ENCODE measurements around the gene BRCA1. TPM values are rescaled to one million over a fixed set of nuclear protein-coding genes. Genes with fewer than 3 reads are reported as not detected.
A peak's percentile ranks its signal among the peaks of the same experiment; 100 is the strongest.

The BRCA1 gene
- total RNA-seq, 1 donor from 2014 or later, result 6.0 TPM

- Histone ChIP-seq H3K36me3 (ENCODE audit: insufficient read depth, low read length) (peaks cover 26% of the 10 kb centered on the region), H2AFZ (ENCODE audit: low read depth, low read length) (peak within 1 kb of the TSS; percentile 69), H3K9ac (ENCODE audit: low read length) (peak within 1 kb of the TSS; percentile 96), H3K4me1 (ENCODE audit: insufficient read depth, low read length) (peaks cover 31% of the 10 kb centered on the region), H3K4me2 (ENCODE audit: low read length) (peak within 1 kb of the TSS; percentile 96), H3K27ac (ENCODE audit: low read depth, low read length) (peak within 1 kb of the TSS; percentile 93), H3K27me3 (ENCODE audit: insufficient read depth, low read length) (no peaks in the 10 kb centered on the region), H4K20me1 (ENCODE audit: insufficient read depth, low read length) (peaks cover 46% of the 10 kb centered on the region), H3K4me3 (ENCODE audit: insufficient read depth, low read depth, low read length) (peak within 1 kb of the TSS; percentile 98), H3K79me2 (ENCODE audit: insufficient read depth, low read length) (peaks cover 37% of the 10 kb centered on the region), H3K9me3 (ENCODE audit: insufficient read depth, low read depth, low read length) (no peaks in the 10 kb centered on the region)
- no peak for TF ChIP-seq EZH2 (IDR thresholded peaks at IDR 0.05; ENCODE audit: insufficient read depth, low read length)
- TF ChIP-seq, protein P1, sequence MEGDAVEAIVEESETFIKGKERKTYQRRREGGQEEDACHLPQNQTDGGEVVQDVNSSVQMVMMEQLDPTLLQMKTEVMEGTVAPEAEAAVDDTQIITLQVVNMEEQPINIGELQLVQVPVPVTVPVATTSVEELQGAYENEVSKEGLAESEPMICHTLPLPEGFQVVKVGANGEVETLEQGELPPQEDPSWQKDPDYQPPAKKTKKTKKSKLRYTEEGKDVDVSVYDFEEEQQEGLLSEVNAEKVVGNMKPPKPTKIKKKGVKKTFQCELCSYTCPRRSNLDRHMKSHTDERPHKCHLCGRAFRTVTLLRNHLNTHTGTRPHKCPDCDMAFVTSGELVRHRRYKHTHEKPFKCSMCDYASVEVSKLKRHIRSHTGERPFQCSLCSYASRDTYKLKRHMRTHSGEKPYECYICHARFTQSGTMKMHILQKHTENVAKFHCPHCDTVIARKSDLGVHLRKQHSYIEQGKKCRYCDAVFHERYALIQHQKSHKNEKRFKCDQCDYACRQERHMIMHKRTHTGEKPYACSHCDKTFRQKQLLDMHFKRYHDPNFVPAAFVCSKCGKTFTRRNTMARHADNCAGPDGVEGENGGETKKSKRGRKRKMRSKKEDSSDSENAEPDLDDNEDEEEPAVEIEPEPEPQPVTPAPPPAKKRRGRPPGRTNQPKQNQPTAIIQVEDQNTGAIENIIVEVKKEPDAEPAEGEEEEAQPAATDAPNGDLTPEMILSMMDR (IDR thresholded peaks at IDR 0.05; ENCODE audit: insufficient read depth, low read depth, low read length), result peak; percentile 83
- FAIRE-seq (peak; percentile 69), DNase-seq (ENCODE audit: low read depth) (peak; percentile 100)
- Mint-ChIP-seq H3K4me3 (ENCODE audit: unreplicated experiment) (peak within 1 kb of the TSS; percentile 99), H3K27ac (ENCODE audit: unreplicated experiment) (peak within 1 kb of the TSS; percentile 99), H3K4me1 (ENCODE audit: low read depth, unreplicated experiment) (peaks cover 27% of the 10 kb centered on the region), H3K36me3 (ENCODE audit: low read depth, unreplicated experiment) (peaks cover 34% of the 10 kb centered on the region), H3K9me3 (ENCODE audit: unreplicated experiment) (no peaks in the 10 kb centered on the region), H3K27me3 (ENCODE audit: low read depth, unreplicated experiment) (no peaks in the 10 kb centered on the region)
Measured at GRCh38 chr17:42997984-42998938, 126.9 kb downstream of the BRCA1 start, which contains the start of gene RPL27. Gene RPL27 (plus strand): TSS chr17:42998419. CDS start chr17:42998751, 332 bp downstream.

DNA sequence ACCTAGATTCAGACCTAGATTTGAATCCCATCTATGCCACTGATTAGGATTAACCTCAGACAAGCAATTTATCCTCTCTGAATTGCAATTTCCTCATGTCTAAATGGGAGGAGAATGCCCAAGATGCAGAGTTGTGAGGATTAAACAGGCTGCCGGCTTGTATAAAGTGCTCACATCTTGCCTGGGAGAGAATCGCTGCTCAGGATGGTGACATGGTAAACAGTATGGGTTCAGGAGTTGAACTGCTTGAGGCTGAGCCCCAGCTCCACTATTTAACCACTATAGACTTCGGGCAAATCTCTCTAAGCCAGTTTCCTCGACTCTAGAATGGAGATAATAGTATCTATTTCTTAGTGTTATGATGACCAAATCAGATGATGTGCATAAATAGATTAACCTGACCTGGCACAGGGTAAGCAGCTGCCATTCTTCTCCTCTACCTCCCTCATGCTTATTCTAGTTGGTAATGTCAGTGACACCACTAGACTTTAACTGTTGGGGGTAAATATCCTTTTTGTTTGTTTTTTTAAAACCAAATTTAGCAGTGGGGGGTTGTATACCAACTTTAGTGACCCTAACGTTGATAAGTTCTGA is 127.7 kb downstream of the BRCA1 start:
- FAIRE-seq, result no peak
- H3K9ac ChIP-seq (ENCODE audit: low read length), result peak overlapping the region; percentile 64
- H3K27me3 Mint-ChIP-seq (ENCODE audit: low read depth, unreplicated experiment), result no peaks in the 10 kb centered on the region

More for the DNA sequence above, 127.7 kb downstream of the BRCA1 start:
- H3K36me3 Mint-ChIP-seq (ENCODE audit: low read depth, unreplicated experiment), result peaks cover 29% of the 10 kb centered on the region
- Histone ChIP-seq H3K27me3 (ENCODE audit: insufficient read depth, low read length) (no peaks in the 10 kb centered on the region), H3K4me3 (ENCODE audit: insufficient read depth, low read depth, low read length) (peak overlapping the region; percentile 43), H3K79me2 (ENCODE audit: insufficient read depth, low read length) (peaks cover 35% of the 10 kb centered on the region), H3K27ac (ENCODE audit: low read depth, low read length) (peak overlapping the region; percentile 38), H3K36me3 (ENCODE audit: insufficient read depth, low read length) (peaks cover 27% of the 10 kb centered on the region), H3K4me1 (ENCODE audit: insufficient read depth, low read length) (peaks cover 29% of the 10 kb centered on the region), H3K4me2 (ENCODE audit: low read length) (peak overlapping the region; percentile 78), H2AFZ (ENCODE audit: low read depth, low read length) (peak overlapping the region; percentile 16), H4K20me1 (ENCODE audit: insufficient read depth, low read length) (peaks cover 38% of the 10 kb centered on the region), H3K9me3 (ENCODE audit: insufficient read depth, low read depth, low read length) (no peaks in the 10 kb centered on the region)
- H3K27ac Mint-ChIP-seq (ENCODE audit: unreplicated experiment), result peak overlapping the region; percentile 99
- peak overlapping the region; percentile 99 for H3K4me3 Mint-ChIP-seq (ENCODE audit: unreplicated experiment)
- no peaks in the 10 kb centered on the region for H3K9me3 Mint-ChIP-seq (ENCODE audit: unreplicated experiment)
- no peak for TF ChIP-seq EZH2 (IDR thresholded peaks at IDR 0.05; ENCODE audit: insufficient read depth, low read length)
- no peak for DNase-seq (ENCODE audit: low read depth)
- peaks cover 25% of the 10 kb centered on the region for H3K4me1 Mint-ChIP-seq (ENCODE audit: low read depth, unreplicated experiment)

Other genes with a start within 250 kb of the BRCA1 start
- gene G6PC1, start 224.6 kb downstream of the BRCA1 start, total RNA-seq, result not detected in 2 replicates
- 42.8 and 45.2 TPM in 2 replicates for gene AARSD1, start 160.9 kb downstream of the BRCA1 start, total RNA-seq
- gene PTGES3L, start 145.3 kb downstream of the BRCA1 start, total RNA-seq, result 5.1 and 5.8 TPM in 2 replicates
- gene RUNDC1, start 144.8 kb downstream of the BRCA1 start, total RNA-seq, result 13.2 and 13.8 TPM in 2 replicates
- 993 and 1,032 TPM in 2 replicates for gene RPL27, start 126.9 kb downstream of the BRCA1 start, total RNA-seq
- gene IFI35, start 118.6 kb downstream of the BRCA1 start, total RNA-seq, result 60.5 and 72.8 TPM in 2 replicates
- gene VAT1, start 103.0 kb downstream of the BRCA1 start, total RNA-seq, result 348 and 413 TPM in 2 replicates
- 1.3 and 2.3 TPM in 2 replicates for gene RND2, start 100.1 kb downstream of the BRCA1 start, total RNA-seq
- 46.8 and 53.6 TPM in 2 replicates for gene NBR1, start 45.9 kb upstream of the BRCA1 start, total RNA-seq
- 10.1 and 11.4 TPM in 2 replicates for gene TMEM106A, start 86.5 kb upstream of the BRCA1 start, total RNA-seq
- not detected in 2 replicates for gene CCDC200, start 103.3 kb upstream of the BRCA1 start, total RNA-seq
- 4,186 and 4,812 TPM in 2 replicates for gene RNU2-1, start 108.6 kb upstream of the BRCA1 start, total RNA-seq

Measured in astrocyte (in vitro differentiated cells and primary cell).